SU-DHL-6 (cell line): ENCODE results near the gene PRPSAP1.

ENCODE experiments used
- CTCF ChIP-seq: fragments of 200-600 bp; sonication (generic); IDR thresholded peaks from one replicate; pipeline ENCODE4 v1.5.1; 2017; ENCODE audit warnings: antibody characterized with exemption, mild to moderate bottlenecking, low read length, moderate library complexity; ENCODE audit not compliant: insufficient read depth, poor library complexity, severe bottlenecking
- EZH2phosphoT487 ChIP-seq: fragments of 200-600 bp; sonication (generic), shearing (Covaris generic); conservative IDR thresholded peaks from 2 replicates; pipeline ENCODE4 v1.6.1; 2018; ENCODE audit warnings: mild to moderate bottlenecking, antibody characterized with exemption, low read length, moderate library complexity, mixed read lengths

GRCh38 chr17:76345377-76345974, 8.2 kb downstream of the PRPSAP1 start:
- TF ChIP-seq CTCF (no peak), EZH2phosphoT487 (no peak)
